SK-N-SH (cell line): ENCODE measurements around the gene MAP7. TPM values are rescaled to one million over a fixed set of nuclear protein-coding genes. Genes with fewer than 3 reads are reported as not detected.

ENCODE experiments used
- CTCF ChIA-PET: fragments of 300-600, 350-600 bp; formaldehyde crosslinking; extraction: SDS; loops from one replicate; lab custom pipeline; 2021; lab: Yijun Ruan, JAX
- POLR2A ChIA-PET: fragments of 350-600 bp; sonication (Branson Sonifier 250); formaldehyde crosslinking; extraction: SDS; loops from one replicate; lab custom pipeline; 2020; ENCODE audit warnings: antibody characterized with exemption, inconsistent platforms; lab: Yijun Ruan, JAX
- DNase-seq: peaks from one replicate; pipeline ENCODE4 v3.0.0; 2012
- H2AFZ ChIP-seq: fragments of 200-600 bp; sonication (generic); 2 replicates; pipeline ENCODE4 v1.8.1; 2016; ENCODE audit warnings: antibody characterized with exemption, mild to moderate bottlenecking, low read depth
- H3F3A ChIP-seq: fragments of 200-600 bp; sonication (generic); replicated peaks from 2 replicates; pipeline ENCODE3; 2016; ENCODE audit warnings: antibody characterized with exemption, mild to moderate bottlenecking; ENCODE audit not compliant: insufficient read depth
- H3K27ac ChIP-seq, 2 experiments: fragments of 200-500 bp in 1 of 2; fragments of 200-600 bp in 1 of 2; sonication (Bioruptor generic) in 1 of 2; sonication (generic), shearing (Covaris generic) in 1 of 2; 2 replicates each; pipeline versions ENCODE4 v1.5.1 to v1.6.1; 2014 to 2016; ENCODE audit warnings: low read depth in 2 of 2, inconsistent platforms in 1 of 2, low read length in 1 of 2, mild to moderate bottlenecking in 1 of 2, mixed read lengths in 1 of 2
- H3K27me3 ChIP-seq: fragments of 200-600 bp; sonication (generic), shearing (Covaris generic); 2 replicates; pipeline ENCODE4 v1.6.1; 2016; ENCODE audit warnings: mixed run types; ENCODE audit not compliant: insufficient read depth
- H3K36me3 ChIP-seq, 2 experiments: fragments of 200-500 bp in 1 of 2; fragments of 200-600 bp in 1 of 2; sonication (Bioruptor generic) in 1 of 2; sonication (generic) in 1 of 2; replicated peaks in 1 of 2; 2 replicates each; pipeline versions ENCODE3 to v1.5.1; 2014 to 2016; ENCODE audit warnings: low read length in 1 of 2, mild to moderate bottlenecking in 1 of 2; ENCODE audit not compliant: insufficient read depth in 2 of 2, control insufficient read depth in 1 of 2
- H3K4me1 ChIP-seq, 2 experiments: fragments of 200-500 bp in 1 of 2; fragments of 200-600 bp in 1 of 2; sonication (Bioruptor generic) in 1 of 2; sonication (generic), shearing (Covaris generic) in 1 of 2; 2 replicates each; pipeline versions ENCODE4 v1.5.1 to v1.6.1; 2014 to 2016; ENCODE audit warnings: low read depth in 1 of 2, low read length in 1 of 2, mixed run types in 1 of 2; ENCODE audit not compliant: insufficient read depth in 2 of 2, control insufficient read depth in 1 of 2
- H3K4me2 ChIP-seq: fragments of 200-600 bp; sonication (generic), shearing (Covaris generic); 2 replicates; pipeline ENCODE4 v1.6.1; 2017; ENCODE audit warnings: mixed run types
- H3K4me3 ChIP-seq, 2 experiments: fragments of 200-500 bp in 1 of 2; fragments of 200-600 bp in 1 of 2; sonication (Bioruptor generic) in 1 of 2; sonication (generic), shearing (Covaris generic) in 1 of 2; 2 replicates each; pipeline versions ENCODE4 v1.5.1 to v1.8.1; 2014 to 2016; ENCODE audit warnings: low read depth in 2 of 2, inconsistent platforms in 1 of 2, low read length in 1 of 2, mild to moderate bottlenecking in 1 of 2, mixed read lengths in 1 of 2, moderate library complexity in 1 of 2
- H3K79me2 ChIP-seq: fragments of 200-600 bp; sonication (generic); 2 replicates; pipeline ENCODE4 v1.8.1; 2017; ENCODE audit warnings: mild to moderate bottlenecking; ENCODE audit not compliant: insufficient read depth
- H3K9ac ChIP-seq: fragments of 200-600 bp; sonication (generic); 2 replicates; pipeline ENCODE4 v1.6.1; 2017; ENCODE audit warnings: mixed run types
- H3K9me2 ChIP-seq: fragments of 200-600 bp; sonication (generic); 2 replicates; pipeline ENCODE4 v1.6.1; 2017; ENCODE audit warnings: mixed run types
- H3K9me3 ChIP-seq: fragments of 200-600 bp; sonication (generic); 2 replicates; pipeline ENCODE4 v1.6.1; 2017; ENCODE audit warnings: mixed run types, mild to moderate bottlenecking, moderate library complexity
- H4K20me1 ChIP-seq: fragments of 200-600 bp; sonication (generic); 2 replicates; pipeline ENCODE4 v1.6.1; 2017; ENCODE audit warnings: mild to moderate bottlenecking, mixed run types; ENCODE audit not compliant: insufficient read depth
- CHD2 ChIP-seq: fragments of 150-350 bp; IDR thresholded peaks from 2 replicates; pipeline ENCODE4 v1.6.1; 2018; ENCODE audit warnings: low read length; ENCODE audit not compliant: partially characterized antibody
- EP300 ChIP-seq, 2 experiments: IDR thresholded peaks; 2 replicates each; pipeline versions ENCODE4 v1.4.0 to v1.6.1; 2012; ENCODE audit warnings: borderline replicate concordance in 1 of 2, low read depth in 1 of 2, low read length in 1 of 2
- MXI1 ChIP-seq: IDR thresholded peaks from 2 replicates; pipeline ENCODE4 v1.6.1; 2012; ENCODE audit warnings: mild to moderate bottlenecking, low read depth, low read length, improper control_type of control experiment
- NRF1 ChIP-seq: IDR thresholded peaks from 2 replicates; pipeline ENCODE4 v1.6.1; 2012; ENCODE audit warnings: low read depth, mild to moderate bottlenecking, low read length
- RAD21 ChIP-seq: IDR thresholded peaks from 2 replicates; pipeline ENCODE4 v1.6.1; 2012; ENCODE audit warnings: mild to moderate bottlenecking, low read length
- RFX5 ChIP-seq: IDR thresholded peaks from 2 replicates; pipeline ENCODE4 v1.6.1; 2012; ENCODE audit warnings: mild to moderate bottlenecking, improper control_type of control experiment, low read length
- RXRA ChIP-seq: IDR thresholded peaks from 2 replicates; pipeline ENCODE4 v1.4.0; 2012; ENCODE audit warnings: low read depth, mild to moderate bottlenecking, borderline replicate concordance
- SIN3A ChIP-seq: IDR thresholded peaks from 2 replicates; pipeline ENCODE4 v1.6.1; 2012; ENCODE audit warnings: low read depth, mild to moderate bottlenecking, low read length, moderate library complexity, borderline replicate concordance
- SMC3 ChIP-seq: IDR thresholded peaks from 2 replicates; pipeline ENCODE4 v1.6.1; 2012; ENCODE audit warnings: low read depth, low read length, improper control_type of control experiment
- TCF12 ChIP-seq: IDR thresholded peaks from 2 replicates; pipeline ENCODE4 v1.4.0; 2012
- WGBS: methylation state at CpG from one replicate; pipeline ENCODE4 v1.1.6; 2017; ENCODE audit warnings: low lambda C conversion rate; 5-methylcytosine and 5-hydroxymethylcytosine counted together
- polyA plus RNA-seq, 3 experiments: library from polyadenylated mRNA; depleted of rRNA; stranded (reverse); fragments of >200 nt; gene quantifications; 2 replicates each; pipeline ENCODE4 v1.2.3, GENCODE V29; 2012
- TF ChIP-seq, protein P1 (sequence below): fragments of 200-600 bp; sonication (generic); IDR thresholded peaks from 2 replicates; pipeline ENCODE4 v1.6.1; 2017; ENCODE audit warnings: antibody characterized with exemption, mild to moderate bottlenecking, moderate library complexity
- TF ChIP-seq, protein P2 (sequence below): fragments of 150-350 bp; IDR thresholded peaks from 2 replicates; pipeline ENCODE4 v1.6.1; 2016; ENCODE audit warnings: mild to moderate bottlenecking, low read depth, low read length

The MAP7 gene
- polyA plus RNA-seq, 1 of the 3 experiments (the other 2 are of a cell fraction), result 0.76 TPM

DNA sequence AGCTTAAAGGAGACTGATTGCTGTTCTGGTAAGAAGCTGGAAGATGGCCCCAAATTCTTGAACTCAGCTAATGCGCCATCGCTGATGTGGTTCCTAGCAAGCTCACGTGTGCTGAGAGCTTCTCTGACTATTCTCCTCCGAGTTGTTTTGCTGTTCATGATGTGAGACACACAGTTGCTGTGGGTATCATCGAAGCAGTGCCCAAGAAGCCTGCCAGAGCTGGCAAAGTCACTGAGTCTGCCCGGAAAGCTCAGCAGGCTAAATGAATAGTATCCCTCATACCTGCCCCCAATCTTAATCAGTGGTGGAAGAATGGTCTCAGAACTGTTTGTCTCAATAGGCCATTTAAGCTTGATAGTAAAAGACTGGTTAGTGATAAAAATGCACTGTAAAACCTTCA is 232.3 kb downstream of the MAP7 start (continued):
- TF ChIP-seq MXI1 (no peak), SIN3A (no peak), NRF1 (no peak), EP300 (IDR thresholded peaks at IDR 0.05; ENCODE audit: borderline replicate concordance in 1 of 2, low read depth in 1 of 2, low read length in 1 of 2) (no peak)
- TF ChIP-seq, protein P1, sequence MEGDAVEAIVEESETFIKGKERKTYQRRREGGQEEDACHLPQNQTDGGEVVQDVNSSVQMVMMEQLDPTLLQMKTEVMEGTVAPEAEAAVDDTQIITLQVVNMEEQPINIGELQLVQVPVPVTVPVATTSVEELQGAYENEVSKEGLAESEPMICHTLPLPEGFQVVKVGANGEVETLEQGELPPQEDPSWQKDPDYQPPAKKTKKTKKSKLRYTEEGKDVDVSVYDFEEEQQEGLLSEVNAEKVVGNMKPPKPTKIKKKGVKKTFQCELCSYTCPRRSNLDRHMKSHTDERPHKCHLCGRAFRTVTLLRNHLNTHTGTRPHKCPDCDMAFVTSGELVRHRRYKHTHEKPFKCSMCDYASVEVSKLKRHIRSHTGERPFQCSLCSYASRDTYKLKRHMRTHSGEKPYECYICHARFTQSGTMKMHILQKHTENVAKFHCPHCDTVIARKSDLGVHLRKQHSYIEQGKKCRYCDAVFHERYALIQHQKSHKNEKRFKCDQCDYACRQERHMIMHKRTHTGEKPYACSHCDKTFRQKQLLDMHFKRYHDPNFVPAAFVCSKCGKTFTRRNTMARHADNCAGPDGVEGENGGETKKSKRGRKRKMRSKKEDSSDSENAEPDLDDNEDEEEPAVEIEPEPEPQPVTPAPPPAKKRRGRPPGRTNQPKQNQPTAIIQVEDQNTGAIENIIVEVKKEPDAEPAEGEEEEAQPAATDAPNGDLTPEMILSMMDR, result no peak
- TF ChIP-seq, protein P2, sequence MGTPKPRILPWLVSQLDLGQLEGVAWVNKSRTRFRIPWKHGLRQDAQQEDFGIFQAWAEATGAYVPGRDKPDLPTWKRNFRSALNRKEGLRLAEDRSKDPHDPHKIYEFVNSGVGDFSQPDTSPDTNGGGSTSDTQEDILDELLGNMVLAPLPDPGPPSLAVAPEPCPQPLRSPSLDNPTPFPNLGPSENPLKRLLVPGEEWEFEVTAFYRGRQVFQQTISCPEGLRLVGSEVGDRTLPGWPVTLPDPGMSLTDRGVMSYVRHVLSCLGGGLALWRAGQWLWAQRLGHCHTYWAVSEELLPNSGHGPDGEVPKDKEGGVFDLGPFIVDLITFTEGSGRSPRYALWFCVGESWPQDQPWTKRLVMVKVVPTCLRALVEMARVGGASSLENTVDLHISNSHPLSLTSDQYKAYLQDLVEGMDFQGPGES, result no peak

DNA sequence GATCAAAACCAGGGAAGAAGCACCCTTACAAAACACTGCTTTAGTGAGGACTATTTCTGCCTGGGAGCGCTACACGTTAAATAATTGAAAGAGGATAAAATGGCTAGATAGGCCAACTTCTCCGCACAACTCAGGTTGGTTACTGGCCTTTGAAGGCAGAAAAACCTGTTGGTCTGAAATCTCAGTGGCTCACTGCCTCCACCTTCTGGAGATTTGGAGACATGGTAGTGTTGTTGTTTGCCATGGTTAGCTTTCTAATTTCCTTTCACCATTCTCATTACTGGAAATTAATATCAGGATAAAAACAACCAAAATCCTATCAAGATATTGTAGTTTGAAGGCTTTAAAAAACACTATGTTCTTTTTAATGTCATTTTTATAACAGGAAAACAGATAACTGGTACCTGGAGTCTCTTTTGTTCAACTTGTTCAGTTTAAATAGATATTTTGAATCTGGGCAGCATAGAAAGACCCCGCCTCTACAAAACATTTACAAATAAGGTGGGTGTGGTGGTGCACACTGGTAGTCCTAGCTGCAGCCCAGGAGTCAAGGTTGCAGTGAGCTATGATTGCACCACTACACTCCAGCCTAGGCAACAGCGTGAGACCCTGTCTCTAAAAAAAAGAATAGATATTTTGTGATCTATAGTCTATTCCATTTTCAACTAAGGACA is 233.1 kb downstream of the MAP7 start:
- H3K4me2 ChIP-seq, result no peak overlapping the region
- no peaks in the 10 kb centered on the region for H3K79me2 ChIP-seq
- H3K27me3 ChIP-seq, result no peaks in the 10 kb centered on the region; the same call in 1 of the 2 replicates
- no peaks in the 10 kb centered on the region for H3K9me3 ChIP-seq
- ChIA-PET CTCF (interaction anchor here (0.5 to 3.0 kb wide), 47 partner anchors 9 to 867 kb away, joined by 3 to 20 read pairs (median 4); partner anchors contain the start of genes BCLAF1 and MTFR2), POLR2A (interaction anchor here (1.0 to 1.7 kb wide), 2 partner anchors 9 to 27 kb away, joined by 3 to 8 read pairs; partner anchors contain the start of gene BCLAF1)
- no peaks in the 10 kb centered on the region for H3K9me2 ChIP-seq
- H3F3A ChIP-seq, result no peaks in the 10 kb centered on the region
- no peak overlapping the region for H2AFZ ChIP-seq
- DNase-seq, result peak; percentile 53
- H3K27ac ChIP-seq, result no peak overlapping the region
- WGBS, result 43% methylated on average over 5 of the region's 5 CpGs
- H3K9ac ChIP-seq, result no peak overlapping the region
- TF ChIP-seq RXRA, result no peak
- peak; percentile 84 for TF ChIP-seq SMC3
- TF ChIP-seq, protein P1, result peak; percentile 76
- TF ChIP-seq TCF12, result no peak
- TF ChIP-seq MXI1, result 0 out of 2 replicates have a peak, but pooled peaks have one; percentile 21
- peak; percentile 26 for TF ChIP-seq CHD2
- TF ChIP-seq RAD21, result peak; percentile 95
- 0 out of 2 replicates have a peak, but pooled peaks have one; percentile 42 for TF ChIP-seq RFX5
- no peaks in the 10 kb centered on the region for H4K20me1 ChIP-seq
- no peaks in the 10 kb centered on the region for H3K4me1 ChIP-seq
- no peaks in the 10 kb centered on the region for H3K36me3 ChIP-seq
- peak overlapping the region in 1 of 2 experiments; percentile 39; a peak in 1 of 4 replicates for H3K4me3 ChIP-seq
